SK-N-SH (cell line): ENCODE measurements around the gene GOLT1A. TPM values are rescaled to one million over a fixed set of nuclear protein-coding genes. Genes with fewer than 3 reads are reported as not detected.

ENCODE experiments used
- CTCF ChIA-PET: fragments of 300-600, 350-600 bp; formaldehyde crosslinking; extraction: SDS; loops from one replicate; lab custom pipeline; 2021; lab: Yijun Ruan, JAX
- POLR2A ChIA-PET: fragments of 350-600 bp; sonication (Branson Sonifier 250); formaldehyde crosslinking; extraction: SDS; loops from one replicate; lab custom pipeline; 2020; ENCODE audit warnings: antibody characterized with exemption, inconsistent platforms; lab: Yijun Ruan, JAX
- DNase-seq: peaks from one replicate; pipeline ENCODE4 v3.0.0; 2012
- H2AFZ ChIP-seq: fragments of 200-600 bp; sonication (generic); 2 replicates; pipeline ENCODE4 v1.8.1; 2016; ENCODE audit warnings: antibody characterized with exemption, mild to moderate bottlenecking, low read depth
- H3F3A ChIP-seq: fragments of 200-600 bp; sonication (generic); replicated peaks from 2 replicates; pipeline ENCODE3; 2016; ENCODE audit warnings: antibody characterized with exemption, mild to moderate bottlenecking; ENCODE audit not compliant: insufficient read depth
- H3K27ac ChIP-seq, 2 experiments: fragments of 200-500 bp in 1 of 2; fragments of 200-600 bp in 1 of 2; sonication (Bioruptor generic) in 1 of 2; sonication (generic), shearing (Covaris generic) in 1 of 2; 2 replicates each; pipeline versions ENCODE4 v1.5.1 to v1.6.1; 2014 to 2016; ENCODE audit warnings: low read depth in 2 of 2, inconsistent platforms in 1 of 2, low read length in 1 of 2, mild to moderate bottlenecking in 1 of 2, mixed read lengths in 1 of 2
- H3K27me3 ChIP-seq: fragments of 200-600 bp; sonication (generic), shearing (Covaris generic); 2 replicates; pipeline ENCODE4 v1.6.1; 2016; ENCODE audit warnings: mixed run types; ENCODE audit not compliant: insufficient read depth
- H3K36me3 ChIP-seq, 2 experiments: fragments of 200-500 bp in 1 of 2; fragments of 200-600 bp in 1 of 2; sonication (Bioruptor generic) in 1 of 2; sonication (generic) in 1 of 2; replicated peaks in 1 of 2; 2 replicates each; pipeline versions ENCODE3 to v1.5.1; 2014 to 2016; ENCODE audit warnings: low read length in 1 of 2, mild to moderate bottlenecking in 1 of 2; ENCODE audit not compliant: insufficient read depth in 2 of 2, control insufficient read depth in 1 of 2
- H3K4me1 ChIP-seq, 2 experiments: fragments of 200-500 bp in 1 of 2; fragments of 200-600 bp in 1 of 2; sonication (Bioruptor generic) in 1 of 2; sonication (generic), shearing (Covaris generic) in 1 of 2; 2 replicates each; pipeline versions ENCODE4 v1.5.1 to v1.6.1; 2014 to 2016; ENCODE audit warnings: low read depth in 1 of 2, low read length in 1 of 2, mixed run types in 1 of 2; ENCODE audit not compliant: insufficient read depth in 2 of 2, control insufficient read depth in 1 of 2
- H3K4me2 ChIP-seq: fragments of 200-600 bp; sonication (generic), shearing (Covaris generic); 2 replicates; pipeline ENCODE4 v1.6.1; 2017; ENCODE audit warnings: mixed run types
- H3K4me3 ChIP-seq, 2 experiments: fragments of 200-500 bp in 1 of 2; fragments of 200-600 bp in 1 of 2; sonication (Bioruptor generic) in 1 of 2; sonication (generic), shearing (Covaris generic) in 1 of 2; 2 replicates each; pipeline versions ENCODE4 v1.5.1 to v1.8.1; 2014 to 2016; ENCODE audit warnings: low read depth in 2 of 2, inconsistent platforms in 1 of 2, low read length in 1 of 2, mild to moderate bottlenecking in 1 of 2, mixed read lengths in 1 of 2, moderate library complexity in 1 of 2
- H3K79me2 ChIP-seq: fragments of 200-600 bp; sonication (generic); 2 replicates; pipeline ENCODE4 v1.8.1; 2017; ENCODE audit warnings: mild to moderate bottlenecking; ENCODE audit not compliant: insufficient read depth
- H3K9ac ChIP-seq: fragments of 200-600 bp; sonication (generic); 2 replicates; pipeline ENCODE4 v1.6.1; 2017; ENCODE audit warnings: mixed run types
- H3K9me2 ChIP-seq: fragments of 200-600 bp; sonication (generic); 2 replicates; pipeline ENCODE4 v1.6.1; 2017; ENCODE audit warnings: mixed run types
- H3K9me3 ChIP-seq: fragments of 200-600 bp; sonication (generic); 2 replicates; pipeline ENCODE4 v1.6.1; 2017; ENCODE audit warnings: mixed run types, mild to moderate bottlenecking, moderate library complexity
- H4K20me1 ChIP-seq: fragments of 200-600 bp; sonication (generic); 2 replicates; pipeline ENCODE4 v1.6.1; 2017; ENCODE audit warnings: mild to moderate bottlenecking, mixed run types; ENCODE audit not compliant: insufficient read depth
- CHD2 ChIP-seq: fragments of 150-350 bp; IDR thresholded peaks from 2 replicates; pipeline ENCODE4 v1.6.1; 2018; ENCODE audit warnings: low read length; ENCODE audit not compliant: partially characterized antibody
- EP300 ChIP-seq, 2 experiments: IDR thresholded peaks; 2 replicates each; pipeline versions ENCODE4 v1.4.0 to v1.6.1; 2012; ENCODE audit warnings: borderline replicate concordance in 1 of 2, low read depth in 1 of 2, low read length in 1 of 2
- FOSL2 ChIP-seq: IDR thresholded peaks from 2 replicates; pipeline ENCODE4 v1.4.0; 2012; ENCODE audit warnings: low read depth, mild to moderate bottlenecking, moderate library complexity, borderline replicate concordance
- FOXM1 ChIP-seq: IDR thresholded peaks from 2 replicates; pipeline ENCODE4 v1.4.0; 2012; ENCODE audit warnings: low read depth, mild to moderate bottlenecking
- GABPA ChIP-seq: IDR thresholded peaks from 2 replicates; pipeline ENCODE4 v1.4.0; 2012; ENCODE audit warnings: low read depth, mild to moderate bottlenecking
- JUND ChIP-seq: IDR thresholded peaks from 2 replicates; pipeline ENCODE4 v1.4.0; 2012
- MXI1 ChIP-seq: IDR thresholded peaks from 2 replicates; pipeline ENCODE4 v1.6.1; 2012; ENCODE audit warnings: mild to moderate bottlenecking, low read depth, low read length, improper control_type of control experiment
- NFIC ChIP-seq: IDR thresholded peaks from 2 replicates; pipeline ENCODE4 v1.4.0; 2012; ENCODE audit warnings: borderline replicate concordance
- NRF1 ChIP-seq: IDR thresholded peaks from 2 replicates; pipeline ENCODE4 v1.6.1; 2012; ENCODE audit warnings: low read depth, mild to moderate bottlenecking, low read length
- POLR2AphosphoS5 ChIP-seq: IDR thresholded peaks from 2 replicates; pipeline ENCODE4 v1.6.1; 2012; ENCODE audit warnings: low read depth, low read length
- RFX5 ChIP-seq: IDR thresholded peaks from 2 replicates; pipeline ENCODE4 v1.6.1; 2012; ENCODE audit warnings: mild to moderate bottlenecking, improper control_type of control experiment, low read length
- SMC3 ChIP-seq: IDR thresholded peaks from 2 replicates; pipeline ENCODE4 v1.6.1; 2012; ENCODE audit warnings: low read depth, low read length, improper control_type of control experiment
- WGBS: methylation state at CpG from one replicate; pipeline ENCODE4 v1.1.6; 2017; ENCODE audit warnings: low lambda C conversion rate; 5-methylcytosine and 5-hydroxymethylcytosine counted together
- polyA plus RNA-seq, 3 experiments: library from polyadenylated mRNA; depleted of rRNA; stranded (reverse); fragments of >200 nt; gene quantifications; 2 replicates each; pipeline ENCODE4 v1.2.3, GENCODE V29; 2012
- TF ChIP-seq, protein P1 (sequence below): fragments of 150-350 bp; IDR thresholded peaks from 2 replicates; pipeline ENCODE4 v1.6.1; 2017; ENCODE audit warnings: antibody characterized with exemption, low read length, low read depth, borderline replicate concordance
- TF ChIP-seq, protein P2 (sequence below): IDR thresholded peaks from 2 replicates; pipeline ENCODE4 v1.4.0; 2012; ENCODE audit warnings: low read depth, borderline replicate concordance
- TF ChIP-seq, protein P3 (sequence below): IDR thresholded peaks from 2 replicates; pipeline ENCODE4 v1.6.1; 2012; ENCODE audit warnings: mild to moderate bottlenecking, low read depth, low read length, moderate library complexity

Gene GOLT1A
- polyA plus RNA-seq, 1 of the 3 experiments (the other 2 are of a cell fraction): not detected

DNA sequence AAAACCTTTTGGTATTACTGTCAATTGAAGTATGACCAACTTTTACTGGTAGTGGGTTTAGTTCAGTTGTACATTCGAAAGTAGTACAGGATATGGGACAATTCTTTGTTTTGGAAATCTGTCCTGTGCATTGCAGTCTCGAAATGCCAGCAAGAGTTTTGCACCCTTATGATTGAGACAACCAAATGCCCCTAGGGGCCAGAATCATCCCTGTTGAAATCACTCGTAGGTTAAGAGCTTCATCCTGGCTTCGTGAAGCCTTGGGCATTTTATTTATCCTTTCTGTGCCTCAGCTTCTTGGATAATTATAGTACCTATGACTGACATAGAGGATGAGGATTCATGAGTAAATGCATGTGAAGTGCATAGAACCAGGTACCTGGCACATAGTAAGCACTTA is 2.4 kb upstream of the GOLT1A start:
- no peak overlapping the region for H3K4me3 ChIP-seq
- WGBS: 49% methylated on average over 4 of the region's 4 CpGs
- DNase-seq: no peak
- H3K9me3 ChIP-seq: no peaks in the 10 kb centered on the region
- no peaks in the 10 kb centered on the region for H3K36me3 ChIP-seq
- no peak overlapping the region for H3K27ac ChIP-seq
- H3K27me3 ChIP-seq: peaks cover 14% of the 10 kb centered on the region; the same call in 1 of the 2 replicates
- H4K20me1 ChIP-seq: no peaks in the 10 kb centered on the region
- TF ChIP-seq FOXM1 (no peak), SMC3 (no peak), NFIC (no peak), RFX5 (no peak)
- TF ChIP-seq, protein P1, sequence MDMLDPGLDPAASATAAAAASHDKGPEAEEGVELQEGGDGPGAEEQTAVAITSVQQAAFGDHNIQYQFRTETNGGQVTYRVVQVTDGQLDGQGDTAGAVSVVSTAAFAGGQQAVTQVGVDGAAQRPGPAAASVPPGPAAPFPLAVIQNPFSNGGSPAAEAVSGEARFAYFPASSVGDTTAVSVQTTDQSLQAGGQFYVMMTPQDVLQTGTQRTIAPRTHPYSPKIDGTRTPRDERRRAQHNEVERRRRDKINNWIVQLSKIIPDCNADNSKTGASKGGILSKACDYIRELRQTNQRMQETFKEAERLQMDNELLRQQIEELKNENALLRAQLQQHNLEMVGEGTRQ: no peak
- H3K4me2 ChIP-seq: no peak overlapping the region
- H3K79me2 ChIP-seq: no peaks in the 10 kb centered on the region
- no peaks in the 10 kb centered on the region for H3F3A ChIP-seq
- CTCF ChIA-PET: interaction anchor here (1.2 to 6.2 kb wide), 7 partner anchors 10 to 287 kb away, joined by 3 to 107 read pairs (median 28); partner anchors contain the start of genes PLEKHA6 and REN
- no peak overlapping the region for H2AFZ ChIP-seq
- H3K9ac ChIP-seq: no peak overlapping the region
- no peaks in the 10 kb centered on the region; a peak in 1 of 4 replicates for H3K4me1 ChIP-seq
- no peaks in the 10 kb centered on the region for H3K9me2 ChIP-seq
- POLR2A ChIA-PET: no interaction called here

DNA sequence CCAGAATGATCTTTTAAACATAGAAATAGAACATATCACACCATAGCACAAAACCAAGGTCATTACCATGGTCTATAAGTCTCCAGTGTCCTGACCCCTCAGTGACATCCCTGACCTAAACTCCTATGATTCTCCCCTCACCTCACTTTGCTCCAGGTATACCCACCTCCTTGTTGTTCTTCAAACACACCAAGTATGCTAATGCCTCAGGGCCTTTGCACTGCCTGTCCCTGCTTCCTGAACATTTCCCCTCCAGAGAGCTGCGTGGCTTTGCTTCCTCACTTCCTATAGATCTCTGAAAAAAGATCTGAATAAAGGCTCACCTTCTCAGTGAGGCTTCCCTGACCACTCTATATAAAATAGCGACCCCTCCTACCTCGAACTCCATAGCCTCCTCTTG is 1.1 kb downstream of the GOLT1A start:
- ChIA-PET POLR2A (no interaction called here), CTCF (interaction anchor here (4.5 kb wide), 1 partner anchor 50 kb away, joined by 30 read pairs; no protein-coding TSS in a partner anchor)
- Histone ChIP-seq H3K27ac (no peak overlapping the region), H3K79me2 (no peaks in the 10 kb centered on the region), H3K9me3 (no peaks in the 10 kb centered on the region), H3F3A (no peaks in the 10 kb centered on the region), H4K20me1 (no peaks in the 10 kb centered on the region), H3K4me2 (no peak overlapping the region), H3K4me1 (no peaks in the 10 kb centered on the region; a peak in 1 of 4 replicates), H3K4me3 (no peak overlapping the region), H3K27me3 (peaks cover 18% of the 10 kb centered on the region; the same call in 1 of the 2 replicates), H3K36me3 (no peaks in the 10 kb centered on the region), H3K9ac (no peak overlapping the region), H2AFZ (no peak overlapping the region), H3K9me2 (no peaks in the 10 kb centered on the region)
- 76% methylated on average over 3 of the region's 3 CpGs for WGBS
- TF ChIP-seq NRF1 (no peak), EP300 (IDR thresholded peaks at IDR 0.05; ENCODE audit: borderline replicate concordance in 1 of 2, low read depth in 1 of 2, low read length in 1 of 2) (no peak), MXI1 (no peak), GABPA (no peak), FOSL2 (no peak), JUND (no peak), POLR2AphosphoS5 (no peak), CHD2 (no peak)
- TF ChIP-seq, protein P2, sequence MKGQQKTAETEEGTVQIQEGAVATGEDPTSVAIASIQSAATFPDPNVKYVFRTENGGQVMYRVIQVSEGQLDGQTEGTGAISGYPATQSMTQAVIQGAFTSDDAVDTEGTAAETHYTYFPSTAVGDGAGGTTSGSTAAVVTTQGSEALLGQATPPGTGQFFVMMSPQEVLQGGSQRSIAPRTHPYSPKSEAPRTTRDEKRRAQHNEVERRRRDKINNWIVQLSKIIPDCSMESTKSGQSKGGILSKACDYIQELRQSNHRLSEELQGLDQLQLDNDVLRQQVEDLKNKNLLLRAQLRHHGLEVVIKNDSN: no peak
- TF ChIP-seq, protein P3, sequence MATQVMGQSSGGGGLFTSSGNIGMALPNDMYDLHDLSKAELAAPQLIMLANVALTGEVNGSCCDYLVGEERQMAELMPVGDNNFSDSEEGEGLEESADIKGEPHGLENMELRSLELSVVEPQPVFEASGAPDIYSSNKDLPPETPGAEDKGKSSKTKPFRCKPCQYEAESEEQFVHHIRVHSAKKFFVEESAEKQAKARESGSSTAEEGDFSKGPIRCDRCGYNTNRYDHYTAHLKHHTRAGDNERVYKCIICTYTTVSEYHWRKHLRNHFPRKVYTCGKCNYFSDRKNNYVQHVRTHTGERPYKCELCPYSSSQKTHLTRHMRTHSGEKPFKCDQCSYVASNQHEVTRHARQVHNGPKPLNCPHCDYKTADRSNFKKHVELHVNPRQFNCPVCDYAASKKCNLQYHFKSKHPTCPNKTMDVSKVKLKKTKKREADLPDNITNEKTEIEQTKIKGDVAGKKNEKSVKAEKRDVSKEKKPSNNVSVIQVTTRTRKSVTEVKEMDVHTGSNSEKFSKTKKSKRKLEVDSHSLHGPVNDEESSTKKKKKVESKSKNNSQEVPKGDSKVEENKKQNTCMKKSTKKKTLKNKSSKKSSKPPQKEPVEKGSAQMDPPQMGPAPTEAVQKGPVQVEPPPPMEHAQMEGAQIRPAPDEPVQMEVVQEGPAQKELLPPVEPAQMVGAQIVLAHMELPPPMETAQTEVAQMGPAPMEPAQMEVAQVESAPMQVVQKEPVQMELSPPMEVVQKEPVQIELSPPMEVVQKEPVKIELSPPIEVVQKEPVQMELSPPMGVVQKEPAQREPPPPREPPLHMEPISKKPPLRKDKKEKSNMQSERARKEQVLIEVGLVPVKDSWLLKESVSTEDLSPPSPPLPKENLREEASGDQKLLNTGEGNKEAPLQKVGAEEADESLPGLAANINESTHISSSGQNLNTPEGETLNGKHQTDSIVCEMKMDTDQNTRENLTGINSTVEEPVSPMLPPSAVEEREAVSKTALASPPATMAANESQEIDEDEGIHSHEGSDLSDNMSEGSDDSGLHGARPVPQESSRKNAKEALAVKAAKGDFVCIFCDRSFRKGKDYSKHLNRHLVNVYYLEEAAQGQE: no peak
- DNase-seq: no peak
